ENCODE results near the gene DUSP11.
A peak's percentile ranks its signal among the peaks of the same experiment; 100 is the strongest.
"Not testable (repeated sequence)": the region's sequence is repeated elsewhere in the genome, so short reads cannot be mapped to it uniquely, and the experiment has no call there.

Gene DUSP11

DNA sequence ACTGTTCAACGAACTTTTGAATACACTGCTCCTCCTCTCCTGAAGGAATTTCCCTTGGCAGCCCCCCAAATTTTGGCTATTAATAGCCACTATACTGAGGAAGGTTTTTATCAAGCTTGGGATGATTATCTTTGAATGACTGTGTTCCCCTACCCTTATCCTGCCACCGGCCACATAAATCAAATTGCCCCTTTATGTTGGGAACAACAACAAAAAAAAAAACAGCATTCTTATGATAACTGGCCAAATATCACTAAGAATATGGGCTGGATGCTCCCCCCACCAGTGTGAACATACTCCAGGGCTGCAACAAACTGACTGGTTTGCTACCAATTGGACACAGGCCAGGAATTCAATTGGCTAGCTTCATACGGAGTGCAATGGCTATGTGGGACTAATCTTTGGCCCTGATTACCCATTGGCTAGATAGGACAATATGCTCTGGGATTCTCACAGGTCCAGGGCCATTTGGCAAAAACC lies 20.6 kb downstream of the DUSP11 start:
- no peak for DNase-seq (ENCODE audit: low read depth)
- H3K4me3 ChIP-seq (ENCODE audit: low read length), result no peak overlapping the region
- TF ChIP-seq, protein P1, sequence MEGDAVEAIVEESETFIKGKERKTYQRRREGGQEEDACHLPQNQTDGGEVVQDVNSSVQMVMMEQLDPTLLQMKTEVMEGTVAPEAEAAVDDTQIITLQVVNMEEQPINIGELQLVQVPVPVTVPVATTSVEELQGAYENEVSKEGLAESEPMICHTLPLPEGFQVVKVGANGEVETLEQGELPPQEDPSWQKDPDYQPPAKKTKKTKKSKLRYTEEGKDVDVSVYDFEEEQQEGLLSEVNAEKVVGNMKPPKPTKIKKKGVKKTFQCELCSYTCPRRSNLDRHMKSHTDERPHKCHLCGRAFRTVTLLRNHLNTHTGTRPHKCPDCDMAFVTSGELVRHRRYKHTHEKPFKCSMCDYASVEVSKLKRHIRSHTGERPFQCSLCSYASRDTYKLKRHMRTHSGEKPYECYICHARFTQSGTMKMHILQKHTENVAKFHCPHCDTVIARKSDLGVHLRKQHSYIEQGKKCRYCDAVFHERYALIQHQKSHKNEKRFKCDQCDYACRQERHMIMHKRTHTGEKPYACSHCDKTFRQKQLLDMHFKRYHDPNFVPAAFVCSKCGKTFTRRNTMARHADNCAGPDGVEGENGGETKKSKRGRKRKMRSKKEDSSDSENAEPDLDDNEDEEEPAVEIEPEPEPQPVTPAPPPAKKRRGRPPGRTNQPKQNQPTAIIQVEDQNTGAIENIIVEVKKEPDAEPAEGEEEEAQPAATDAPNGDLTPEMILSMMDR (IDR thresholded peaks at IDR 0.05; ENCODE audit: insufficient read depth, low read depth, low read length, missing control alignments), result no peak

DNA sequence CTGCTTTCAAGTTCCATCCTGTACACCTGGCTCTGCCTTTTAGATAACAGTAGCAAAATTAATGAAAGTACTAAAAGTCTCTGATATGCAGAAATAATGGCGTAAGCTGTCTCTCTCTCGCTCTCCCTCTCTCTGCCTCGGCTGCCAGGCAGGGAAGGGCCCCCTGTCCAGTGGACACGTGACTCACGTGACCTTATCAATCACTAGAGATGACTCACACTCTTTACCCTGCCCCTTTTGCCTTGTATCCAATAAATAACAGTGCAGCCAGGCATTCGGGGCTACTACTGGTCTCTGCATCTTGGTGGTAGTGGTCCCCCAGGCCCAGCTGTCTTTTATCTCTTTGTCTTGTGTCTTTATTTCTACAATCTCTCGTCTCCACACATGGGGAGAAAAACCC lies 25.6 kb downstream of the DUSP11 start:
- H3K4me3 ChIP-seq (ENCODE audit: low read length); DNase-seq (ENCODE audit: low read depth): not testable (repeated sequence)

DNA sequence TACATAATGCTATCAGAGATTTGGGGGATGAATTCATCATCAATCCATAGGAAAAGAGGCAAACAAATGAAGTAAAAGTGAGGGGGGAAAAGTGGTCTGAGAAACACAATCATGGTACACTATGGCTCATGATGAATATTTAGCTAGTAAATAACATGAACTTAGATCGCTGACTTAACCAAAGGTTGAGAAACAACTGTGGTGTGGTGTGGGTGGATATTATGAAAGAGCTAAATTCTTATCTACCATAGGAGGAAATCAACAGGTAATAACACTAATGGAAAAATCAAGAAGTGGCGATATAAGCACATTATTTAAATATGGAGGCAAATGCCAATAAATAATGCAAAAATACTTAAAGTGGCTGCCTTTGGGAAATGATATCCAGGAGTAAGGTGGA lies 30.6 kb downstream of the DUSP11 start:
- TF ChIP-seq, protein P1 (IDR thresholded peaks at IDR 0.05; ENCODE audit: insufficient read depth, low read depth, low read length, missing control alignments), result no peak
- H3K4me3 ChIP-seq (ENCODE audit: low read length), result no peak overlapping the region
- peak; percentile 11 for DNase-seq (ENCODE audit: low read depth)

DNA sequence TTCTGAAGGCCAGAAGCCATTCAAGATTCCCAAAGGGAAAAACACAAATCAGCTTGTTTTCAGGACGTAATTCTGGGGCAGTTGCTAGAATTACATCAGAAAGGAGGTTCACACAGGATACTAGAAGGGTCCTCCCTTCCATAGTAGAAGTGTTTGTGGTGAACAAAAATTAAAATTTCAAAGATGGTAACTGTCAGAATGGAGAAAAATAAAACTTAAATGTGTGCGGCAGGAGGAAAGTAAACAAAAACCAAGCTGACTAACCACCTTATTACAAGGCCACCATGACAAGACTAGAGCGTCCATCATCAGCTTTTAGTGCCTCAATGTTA lies 33.1 kb downstream of the DUSP11 start:
- TF ChIP-seq, protein P1 (IDR thresholded peaks at IDR 0.05; ENCODE audit: insufficient read depth, low read depth, low read length, missing control alignments), result no peak
- no peak for DNase-seq (ENCODE audit: low read depth)
- no peak overlapping the region for H3K4me3 ChIP-seq (ENCODE audit: low read length)

DNA sequence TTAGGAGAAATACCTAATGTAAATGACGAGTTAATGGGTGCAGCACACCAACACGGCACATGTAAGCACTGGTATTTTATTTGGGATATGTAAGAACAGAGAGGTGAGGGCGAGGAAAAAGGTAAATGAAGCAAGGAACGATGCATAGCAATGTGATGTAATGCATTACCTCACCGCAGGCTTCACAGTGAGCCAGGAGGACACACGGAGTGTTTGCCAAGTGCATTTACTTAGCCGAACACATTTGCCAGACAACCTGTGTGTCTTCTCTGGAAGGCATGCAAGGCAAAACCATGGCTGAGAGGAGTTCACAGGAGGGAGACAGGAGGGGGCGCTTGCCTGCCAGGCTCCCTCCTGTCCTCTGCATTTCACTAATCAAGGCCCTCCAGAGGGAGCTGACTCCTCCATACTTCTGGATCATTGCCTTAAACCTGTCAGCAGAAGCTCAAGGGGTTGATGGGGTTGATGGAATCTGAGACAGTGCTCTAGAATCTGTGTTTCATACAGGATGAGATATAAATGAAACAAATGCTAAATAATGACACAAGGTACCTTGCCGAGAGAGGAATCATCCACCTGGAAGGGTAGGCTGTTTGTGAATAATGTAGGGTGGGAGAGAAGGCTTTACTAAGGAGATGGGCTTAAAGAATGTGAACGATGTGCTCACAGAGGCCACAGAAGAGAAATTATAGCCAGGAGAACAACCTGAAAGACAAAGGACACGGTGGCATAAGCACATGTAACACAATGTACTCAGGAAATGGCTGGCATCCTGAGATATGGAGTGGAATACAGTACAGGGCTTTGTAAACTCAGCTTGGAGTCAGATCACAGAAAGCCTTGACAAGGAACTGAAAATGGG lies 33.7 kb downstream of the DUSP11 start:
- DNase-seq (ENCODE audit: low read depth), result no peak
- no peak overlapping the region for H3K4me3 ChIP-seq (ENCODE audit: low read length)
- TF ChIP-seq, protein P1 (IDR thresholded peaks at IDR 0.05; ENCODE audit: insufficient read depth, low read depth, low read length, missing control alignments), result no peak

DNA sequence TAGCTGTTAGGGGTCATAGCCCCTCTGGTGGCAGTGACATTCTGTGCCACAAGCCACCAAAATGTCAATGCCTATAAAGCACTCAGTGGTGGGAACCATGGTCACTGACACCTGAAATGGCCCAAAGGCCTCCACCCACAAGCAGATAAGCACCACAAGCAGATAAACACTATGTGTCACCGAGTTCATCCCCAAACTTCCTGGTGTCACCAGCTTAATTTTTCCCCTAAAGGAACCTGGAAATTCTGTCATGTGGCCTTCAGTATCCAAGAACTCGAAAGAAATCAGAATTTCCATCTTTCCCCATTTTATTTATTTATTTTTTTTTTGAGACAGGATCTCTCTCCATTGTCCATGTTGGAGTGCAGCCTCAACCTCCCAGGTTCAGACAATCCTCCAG lies 39.1 kb downstream of the DUSP11 start:
- TF ChIP-seq, protein P1 (IDR thresholded peaks at IDR 0.05; ENCODE audit: insufficient read depth, low read depth, low read length, missing control alignments), result no peak
- no peak for DNase-seq (ENCODE audit: low read depth)
- no peak overlapping the region for H3K4me3 ChIP-seq (ENCODE audit: low read length)

DNA sequence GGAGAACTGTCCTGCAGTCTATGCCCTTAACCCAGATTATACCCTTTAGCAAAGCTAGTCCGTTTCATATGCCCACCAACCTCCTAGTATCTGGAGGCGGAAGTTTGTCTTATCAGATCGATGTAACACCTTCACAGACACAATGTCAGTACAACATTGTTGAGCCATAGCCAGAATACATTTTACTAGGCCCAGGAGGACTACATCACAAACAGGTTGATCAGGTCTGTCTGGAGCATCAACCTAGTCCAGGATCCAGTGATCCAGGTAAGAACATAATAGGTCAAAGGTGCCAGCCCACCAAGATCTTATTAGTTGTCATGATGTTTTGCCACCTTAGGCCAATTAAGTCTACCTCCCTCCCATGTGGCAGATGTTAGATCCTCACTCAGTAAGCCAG lies 40.8 kb downstream of the DUSP11 start:
- no peak overlapping the region for H3K4me3 ChIP-seq (ENCODE audit: low read length)
- TF ChIP-seq, protein P1 (IDR thresholded peaks at IDR 0.05; ENCODE audit: insufficient read depth, low read depth, low read length, missing control alignments), result no peak
- DNase-seq (ENCODE audit: low read depth), result peak; percentile 65

All from epithelial cell of esophagus (primary cell).